K562 (cell line): ENCODE data around the gene TAF9. TPM values are rescaled to one million over a fixed set of nuclear protein-coding genes. Genes with fewer than 3 reads are reported as not detected.

Experiments used
- ATAC-seq: fragments of 200-7000 bp; cut with Tn5 transposase; 3 replicates; pipeline ENCODE4 v1.9.1; 2020; ENCODE audit warnings: moderate library complexity
- BruUV-seq: library from RNA; stranded (reverse); fragments of 400-500 nt; replicated peaks from 2 replicates; lab custom pipeline; 2021; lab: Mats Ljungman, UMichigan
- CTCF ChIA-PET: fragments of 300-600 bp; formaldehyde crosslinking; extraction: SDS; loops from one replicate; lab custom pipeline; 2021; ENCODE audit warnings: low intra/inter-chr PET ratio; lab: Yijun Ruan, JAX
- POLR2A ChIA-PET: fragments of 300-600, 350-650 bp; sonication (Branson Sonifier 250); formaldehyde crosslinking; extraction: SDS; loops from one replicate; lab custom pipeline; 2021; ENCODE audit warnings: antibody characterized with exemption, inconsistent platforms; lab: Yijun Ruan, JAX
- DNase-seq, 4 experiments: peaks; one replicate each; pipeline versions ENCODE4 v3.0.0 to v3.0.0-alpha.2; 2011 to 2018; ENCODE audit warnings: low spot score in 3 of 4, mixed read lengths in 3 of 4; ENCODE audit errors: extremely low read depth in 1 of 4
- FAIRE-seq: peaks from 2 replicates; lab custom pipeline; 2011; peaks lifted over from hg19 to GRCh38; lab: Jason Lieb, UNC
- H2AFZ ChIP-seq: 2 replicates; pipeline ENCODE4 v1.6.0; 2011; ENCODE audit warnings: low read depth, low read length, control low read depth, inconsistent platforms
- H3K27ac ChIP-seq: fragments of 200-600 bp; 3 replicates; pipeline ENCODE4 v1.8.0; 2011; ENCODE audit warnings: low read depth, mild to moderate bottlenecking, control low read depth, inconsistent platforms, low read length, moderate library complexity, mixed read lengths; ENCODE audit errors: extremely low read depth
- H3K27me3 ChIP-seq, 2 experiments: fragments of 300-600 bp in 1 of 2; 2 replicates in 1 of 2; 3 replicates in 1 of 2; pipeline versions ENCODE4 v1.6.0 to v1.8.0; 2011; ENCODE audit warnings: inconsistent platforms in 2 of 2, low read length in 2 of 2, mild to moderate bottlenecking in 1 of 2, mixed read lengths in 1 of 2, moderate library complexity in 1 of 2; ENCODE audit not compliant: control insufficient read depth in 2 of 2, insufficient read depth in 2 of 2
- H3K36me3 ChIP-seq: fragments of 300-600 bp; 3 replicates; pipeline ENCODE4 v1.8.0; 2011; ENCODE audit warnings: mild to moderate bottlenecking, low read length, inconsistent platforms; ENCODE audit not compliant: control insufficient read depth, insufficient read depth
- H3K4me1 ChIP-seq, 2 experiments: fragments of 200-600 bp in 1 of 2; replicated peaks in 1 of 2; 2 replicates in 1 of 2; 3 replicates in 1 of 2; pipeline versions ENCODE4 v1.5.1 to v1.8.0; 2011; ENCODE audit warnings: inconsistent platforms in 2 of 2, low read length in 2 of 2, mild to moderate bottlenecking in 1 of 2, mixed read lengths in 1 of 2, moderate library complexity in 1 of 2; ENCODE audit not compliant: control insufficient read depth in 2 of 2, insufficient read depth in 2 of 2
- H3K4me2 ChIP-seq: 2 replicates; pipeline ENCODE4 v1.6.1; 2011; ENCODE audit warnings: low read length, control low read depth, inconsistent platforms, mixed read lengths; ENCODE audit not compliant: insufficient read depth
- H3K4me3 ChIP-seq: fragments of 200-600 bp; sonication (generic), shearing (Covaris generic); 2 replicates; pipeline ENCODE4 v1.5.1; 2016; ENCODE audit warnings: control low read depth, inconsistent platforms
- H3K79me2 ChIP-seq: fragments of 200-600 bp; 3 replicates; pipeline ENCODE4 v1.8.0; 2011; ENCODE audit warnings: low read length, inconsistent platforms; ENCODE audit not compliant: control insufficient read depth, insufficient read depth
- H3K9ac ChIP-seq, 2 experiments: 2 replicates each; pipeline versions ENCODE4 v1.6.0 to v1.6.1; 2011; ENCODE audit warnings: low read depth in 2 of 2, low read length in 2 of 2, control low read depth in 1 of 2, inconsistent platforms in 1 of 2, mild to moderate bottlenecking in 1 of 2, mixed read lengths in 1 of 2; ENCODE audit not compliant: insufficient read depth in 1 of 2
- H3K9me1 ChIP-seq: one replicate; pipeline ENCODE4 v1.6.0; 2011; ENCODE audit warnings: inconsistent platforms, mild to moderate bottlenecking, low read length, moderate library complexity; ENCODE audit not compliant: control insufficient read depth, insufficient read depth
- H3K9me3 ChIP-seq: replicated peaks from 2 replicates; pipeline ENCODE4 v1.5.1; 2011; ENCODE audit warnings: low read depth, low read length, inconsistent platforms; ENCODE audit not compliant: control insufficient read depth, insufficient read depth
- H4K20me1 ChIP-seq: replicated peaks from 2 replicates; pipeline ENCODE4 v1.6.1; 2011; ENCODE audit warnings: low read length, inconsistent platforms, mixed read lengths; ENCODE audit not compliant: control insufficient read depth, insufficient read depth
- C11orf30 ChIP-seq: fragments of 450-650 bp; IDR thresholded peaks from 2 replicates; pipeline ENCODE4 v1.6.1; 2016; ENCODE audit warnings: low read depth, mild to moderate bottlenecking
- FOS ChIP-seq: IDR thresholded peaks from 3 replicates; pipeline ENCODE4 v1.6.1; 2011; ENCODE audit not compliant: insufficient read length; ENCODE audit errors: extremely low read depth
- MAFF ChIP-seq: IDR thresholded peaks from 2 replicates; pipeline ENCODE4 v1.6.1; 2012; ENCODE audit warnings: low read length, improper control_type of control experiment
- MAFG ChIP-seq: fragments of 450-650 bp; conservative IDR thresholded peaks from 2 replicates; pipeline ENCODE4 v1.6.1; 2016; ENCODE audit warnings: missing genetic modification characterization, missing compliant biosample characterization
- MAFK ChIP-seq: IDR thresholded peaks from 2 replicates; pipeline ENCODE4 v1.6.1; 2011; ENCODE audit warnings: low read length, improper control_type of control experiment
- NCOA1 ChIP-seq: fragments of 450-650 bp; IDR thresholded peaks from 2 replicates; pipeline ENCODE4 v1.6.1; 2016; ENCODE audit warnings: low read depth
- SRSF1 ChIP-seq: fragments of 200-400 bp; formaldehyde crosslinking; IDR thresholded peaks from 2 replicates; pipeline ENCODE4 v1.6.1; 2017; ENCODE audit warnings: mild to moderate bottlenecking, low read depth, low read length, moderate library complexity
- ZNF316 ChIP-seq: fragments of 450-650 bp; IDR thresholded peaks from 2 replicates; pipeline ENCODE4 v1.6.1; 2016
- in situ Hi-C: fragments of 300-500 bp; cut with MboI; formaldehyde crosslinking; loops from 4 replicates; pipeline ENCODE4 v1.15.0; 2018; ENCODE audit warnings: inconsistent platforms, mixed read lengths
- intact Hi-C: fragments of 100-400 bp; cut with micrococcal nuclease; formaldehyde crosslinking; loops from 2 replicates; pipeline ENCODE4 v1.14.2; 2022
- polyA plus RNA-seq, 8 experiments: library from polyadenylated mRNA; depleted of rRNA in 4 of 8; stranded (reverse) in 5 of 8; unstranded in 3 of 8; fragments of >200 nt; fragmentation: Nextera tagmentation in 2 of 8; fragmentation: Illumina TruSeq in 1 of 8; extraction: Ambion mirVana in 2 of 8; extraction: Trizol in 1 of 8; gene quantifications; 2 replicates each; pipeline versions ENCODE4 v1.2.1 to v1.2.3, GENCODE V29; 2011 to 2014; ENCODE audit warnings: inconsistent platforms in 1 of 8, missing spikeins in 1 of 8
- total RNA-seq, 7 experiments: library from RNA; depleted of rRNA in 6 of 7; stranded (reverse); fragments of >200 nt in 6 of 7; fragmentation: Illumina TruSeq in 2 of 7; extraction: Trizol in 2 of 7; gene quantifications; 2 replicates each; pipeline versions ENCODE4 v1.2.1 to v1.2.3, GENCODE V29; 2011 to 2021; ENCODE audit warnings: low replicate concordance in 1 of 7
- TF ChIP-seq, protein P1 (sequence below): sonication (generic); formaldehyde crosslinking; IDR thresholded peaks from 2 replicates; pipeline ENCODE4 v1.8.0; 2023; ENCODE audit warnings: mild to moderate bottlenecking, missing genetic modification reagents

The TAF9 gene
- total and polyA plus RNA-seq, 9 of the 15 experiments (the other 6 are each of a cell fraction or from before 2014, with no cell fraction given) = 119 to 566 (median 207) TPM

GRCh38 chr5:69378376-69378775 lies 9.1 kb upstream of the TAF9 start:
- BruUV-seq = no TSS peak
- Histone ChIP-seq H3K4me1 (no peaks in the 10 kb centered on the region), H3K79me2 (no peaks in the 10 kb centered on the region; the same call in 2 of the 3 replicates), H3K4me3 (no peak overlapping the region), H2AFZ (no peak overlapping the region), H3K9me1 (no peaks in the 10 kb centered on the region), H3K27ac (no peak overlapping the region), H3K36me3 (peaks cover 77% of the 10 kb centered on the region), H3K4me2 (no peak overlapping the region), H3K9me3 (no peaks in the 10 kb centered on the region), H3K27me3 (no peaks in the 10 kb centered on the region), H4K20me1 (no peaks in the 10 kb centered on the region), H3K9ac (no peak overlapping the region)
- no peak for TF ChIP-seq NCOA1
- peak; percentile 75 for TF ChIP-seq MAFF
- TF ChIP-seq MAFK = peak; percentile 66
- no peak for TF ChIP-seq SRSF1
- peak; percentile 63 for TF ChIP-seq MAFG (tag)
- peak; percentile 91 for TF ChIP-seq ZNF316
- TF ChIP-seq FOS = no peak
- TF ChIP-seq, protein P1, sequence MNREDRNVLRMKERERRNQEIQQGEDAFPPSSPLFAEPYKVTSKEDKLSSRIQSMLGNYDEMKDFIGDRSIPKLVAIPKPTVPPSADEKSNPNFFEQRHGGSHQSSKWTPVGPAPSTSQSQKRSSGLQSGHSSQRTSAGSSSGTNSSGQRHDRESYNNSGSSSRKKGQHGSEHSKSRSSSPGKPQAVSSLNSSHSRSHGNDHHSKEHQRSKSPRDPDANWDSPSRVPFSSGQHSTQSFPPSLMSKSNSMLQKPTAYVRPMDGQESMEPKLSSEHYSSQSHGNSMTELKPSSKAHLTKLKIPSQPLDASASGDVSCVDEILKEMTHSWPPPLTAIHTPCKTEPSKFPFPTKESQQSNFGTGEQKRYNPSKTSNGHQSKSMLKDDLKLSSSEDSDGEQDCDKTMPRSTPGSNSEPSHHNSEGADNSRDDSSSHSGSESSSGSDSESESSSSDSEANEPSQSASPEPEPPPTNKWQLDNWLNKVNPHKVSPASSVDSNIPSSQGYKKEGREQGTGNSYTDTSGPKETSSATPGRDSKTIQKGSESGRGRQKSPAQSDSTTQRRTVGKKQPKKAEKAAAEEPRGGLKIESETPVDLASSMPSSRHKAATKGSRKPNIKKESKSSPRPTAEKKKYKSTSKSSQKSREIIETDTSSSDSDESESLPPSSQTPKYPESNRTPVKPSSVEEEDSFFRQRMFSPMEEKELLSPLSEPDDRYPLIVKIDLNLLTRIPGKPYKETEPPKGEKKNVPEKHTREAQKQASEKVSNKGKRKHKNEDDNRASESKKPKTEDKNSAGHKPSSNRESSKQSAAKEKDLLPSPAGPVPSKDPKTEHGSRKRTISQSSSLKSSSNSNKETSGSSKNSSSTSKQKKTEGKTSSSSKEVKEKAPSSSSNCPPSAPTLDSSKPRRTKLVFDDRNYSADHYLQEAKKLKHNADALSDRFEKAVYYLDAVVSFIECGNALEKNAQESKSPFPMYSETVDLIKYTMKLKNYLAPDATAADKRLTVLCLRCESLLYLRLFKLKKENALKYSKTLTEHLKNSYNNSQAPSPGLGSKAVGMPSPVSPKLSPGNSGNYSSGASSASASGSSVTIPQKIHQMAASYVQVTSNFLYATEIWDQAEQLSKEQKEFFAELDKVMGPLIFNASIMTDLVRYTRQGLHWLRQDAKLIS = no peak
- peak; percentile 81 for TF ChIP-seq C11orf30
- ATAC-seq = no peak
- ChIA-PET POLR2A (interaction anchor here (1.5 kb wide), 1 partner anchor 8 kb away, joined by 6 read pairs; the partner anchor contains the start of genes AK6, RAD17 and TAF9), CTCF (no interaction called here)
- FAIRE-seq = no peak
- DNase-seq = no peak
- intact Hi-C loops (no loop called here), in situ Hi-C loops (no loop called here)
